D341Med (cell line): ENCODE data around the gene DRG2.

ENCODE experiments used
- DNase-seq: peaks from one replicate; pipeline ENCODE4 v3.0.0; 2012; ENCODE audit warnings: low spot score

The DRG2 gene

GRCh38 chr17:18117533-18117932 lies 29.8 kb downstream of the DRG2 start:
- no peak for DNase-seq

- DNase-seq: no peak
Observed at GRCh38 chr17:18117982-18118975, 30.5 kb downstream of the DRG2 start.

- no peak for DNase-seq
Observed at GRCh38 chr17:18119166-18119745, 31.5 kb downstream of the DRG2 start.

GRCh38 chr17:18119938-18120337 lies 32.2 kb downstream of the DRG2 start:
- no peak for DNase-seq

DNA sequence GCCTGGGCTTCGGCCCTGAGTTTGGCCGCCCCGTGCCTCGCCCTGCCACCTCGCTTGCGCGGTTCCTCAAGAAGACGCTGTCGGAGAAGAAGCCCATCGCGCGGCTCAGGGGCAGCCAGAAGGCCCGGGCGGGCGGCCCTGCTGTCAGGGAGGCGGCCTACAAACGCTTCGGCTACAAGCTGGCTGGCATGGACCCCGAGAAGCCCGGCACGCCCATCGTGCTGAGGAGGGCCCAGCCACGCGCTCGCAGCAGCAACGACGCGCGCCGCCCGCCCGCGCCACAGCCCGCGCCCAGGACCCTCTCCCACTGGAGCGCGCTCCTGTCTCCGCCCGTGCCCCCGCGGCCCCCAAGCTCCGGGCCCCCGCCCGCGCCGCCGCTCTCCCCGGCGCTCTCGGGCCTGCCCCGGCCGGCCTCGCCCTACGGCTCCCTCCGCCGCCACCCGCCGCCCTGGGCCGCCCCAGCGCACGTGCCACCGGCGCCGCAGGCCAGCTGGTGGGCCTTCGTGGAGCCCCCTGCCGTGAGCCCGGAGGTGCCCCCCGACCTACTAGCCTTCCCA lies 32.8 kb downstream of the DRG2 start:
- DNase-seq: no peak

DNA sequence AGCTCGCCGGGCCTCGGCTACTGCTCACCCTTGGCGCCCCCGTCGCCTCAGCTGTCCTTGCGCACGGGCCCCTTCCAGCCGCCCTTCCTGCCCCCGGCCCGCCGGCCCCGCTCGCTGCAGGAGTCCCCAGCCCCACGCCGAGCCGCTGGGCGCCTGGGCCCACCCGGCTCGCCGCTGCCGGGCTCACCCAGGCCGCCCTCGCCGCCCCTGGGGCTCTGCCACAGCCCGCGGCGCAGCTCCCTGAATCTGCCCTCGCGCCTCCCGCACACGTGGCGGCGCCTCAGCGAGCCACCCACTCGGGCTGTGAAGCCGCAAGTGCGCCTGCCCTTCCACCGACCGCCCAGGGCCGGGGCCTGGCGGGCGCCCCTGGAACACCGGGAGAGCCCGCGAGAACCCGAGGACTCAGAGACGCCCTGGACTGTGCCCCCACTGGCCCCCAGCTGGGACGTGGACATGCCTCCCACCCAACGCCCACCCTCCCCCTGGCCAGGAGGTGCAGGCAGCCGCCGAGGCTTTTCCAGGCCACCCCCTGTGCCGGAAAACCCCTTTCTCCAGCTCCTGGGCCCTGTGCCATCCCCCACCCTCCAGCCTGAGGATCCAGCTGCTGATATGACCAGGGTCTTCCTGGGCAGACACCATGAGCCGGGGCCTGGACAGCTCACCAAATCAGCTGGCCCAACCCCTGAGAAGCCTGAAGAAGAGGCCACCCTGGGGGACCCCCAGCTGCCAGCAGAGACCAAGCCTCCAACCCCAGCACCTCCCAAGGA lies 33.6 kb downstream of the DRG2 start:
- DNase-seq: no peak

GRCh38 chr17:18122990-18123753 lies 35.4 kb downstream of the DRG2 start:
- no peak for DNase-seq

DNA sequence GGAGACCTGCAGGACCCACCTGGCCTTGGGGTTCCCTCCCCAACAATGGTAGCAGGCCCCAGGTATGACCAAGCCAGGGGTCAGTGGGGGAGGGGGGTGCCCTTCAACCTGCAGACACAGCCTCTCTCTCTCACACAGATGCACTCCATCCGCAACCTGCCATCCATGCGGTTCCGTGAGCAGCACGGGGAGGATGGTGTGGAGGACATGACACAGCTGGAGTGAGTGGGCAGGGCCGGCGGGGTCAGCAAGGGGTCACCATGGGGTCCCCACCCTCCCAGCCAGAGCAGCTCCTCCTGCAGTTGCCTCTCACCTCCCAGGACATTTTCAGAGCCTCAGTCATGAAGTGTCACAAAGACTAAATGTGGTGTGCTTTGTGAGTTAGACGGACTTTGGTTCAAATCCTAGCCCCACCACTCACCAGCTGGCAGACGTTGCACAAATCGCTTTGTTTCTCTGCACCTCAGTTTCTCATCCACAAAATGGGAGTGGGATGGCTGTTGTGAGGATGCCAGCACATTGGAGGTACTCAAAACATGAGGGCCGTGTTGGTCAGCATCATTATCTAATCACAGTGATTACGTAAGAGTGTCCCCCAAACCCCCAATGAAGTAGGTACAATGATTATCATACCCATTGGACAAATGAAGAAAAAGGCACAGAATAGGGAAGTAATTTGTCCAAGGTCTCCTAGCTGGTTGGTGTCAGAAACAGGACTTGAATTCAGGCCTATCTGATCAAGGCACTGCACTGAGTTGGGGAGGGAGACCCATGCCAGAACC lies 36.8 kb downstream of the DRG2 start:
- DNase-seq: no peak

DNA sequence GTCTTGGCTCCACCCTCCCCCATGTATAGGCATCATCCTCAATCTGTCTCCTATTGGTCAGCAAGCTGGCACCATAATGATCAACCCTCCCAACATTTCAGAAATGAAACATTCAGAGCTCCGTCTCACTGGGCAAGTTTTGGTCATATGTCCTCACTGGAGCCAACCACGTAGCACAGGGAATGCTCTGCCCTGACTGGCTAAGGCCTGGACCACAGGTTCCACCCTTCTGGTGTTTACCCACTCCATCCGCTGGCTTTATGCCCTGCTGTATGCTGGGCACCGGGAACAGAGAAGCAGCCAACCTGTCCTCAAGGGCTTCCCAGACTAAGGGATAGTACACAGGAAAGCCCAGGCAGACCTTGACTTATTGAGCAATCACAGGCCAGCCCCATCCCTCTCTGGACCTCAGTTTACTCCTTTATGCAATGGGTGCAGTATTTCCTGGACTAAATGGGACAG lies 41.3 kb downstream of the DRG2 start:
- no peak for DNase-seq

GRCh38 chr17:18132711-18133110 lies 45.0 kb downstream of the DRG2 start:
- no peak for DNase-seq

- no peak for DNase-seq
Observed at GRCh38 chr17:18136357-18136756, 48.6 kb downstream of the DRG2 start.

- DNase-seq: no peak
Observed at GRCh38 chr17:18138065-18138749, 50.5 kb downstream of the DRG2 start.

DNA sequence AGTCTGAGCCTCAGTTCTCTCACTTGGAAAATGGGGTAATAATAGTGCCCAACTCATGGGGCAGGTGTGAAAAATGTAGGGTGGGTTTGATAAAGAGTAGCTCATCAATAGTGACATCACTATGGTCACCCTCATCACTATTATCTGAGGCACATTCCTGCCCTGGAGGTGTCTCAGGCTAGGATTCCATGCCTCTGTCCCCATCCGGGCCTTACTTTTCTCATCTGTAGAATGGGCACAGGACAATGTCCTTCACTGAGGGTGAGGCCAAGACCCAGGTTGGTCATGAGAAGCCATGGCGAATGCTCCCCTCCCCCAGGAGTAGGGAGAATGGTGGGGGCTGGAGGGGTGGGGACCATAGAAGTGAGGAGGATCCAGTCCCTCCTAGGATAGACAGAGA lies 51.3 kb downstream of the DRG2 start:
- no peak for DNase-seq

- DNase-seq: no peak
Observed at GRCh38 chr17:18139498-18139897, 51.8 kb downstream of the DRG2 start.

GRCh38 chr17:18139949-18140348 lies 52.2 kb downstream of the DRG2 start:
- DNase-seq: no peak

DNA sequence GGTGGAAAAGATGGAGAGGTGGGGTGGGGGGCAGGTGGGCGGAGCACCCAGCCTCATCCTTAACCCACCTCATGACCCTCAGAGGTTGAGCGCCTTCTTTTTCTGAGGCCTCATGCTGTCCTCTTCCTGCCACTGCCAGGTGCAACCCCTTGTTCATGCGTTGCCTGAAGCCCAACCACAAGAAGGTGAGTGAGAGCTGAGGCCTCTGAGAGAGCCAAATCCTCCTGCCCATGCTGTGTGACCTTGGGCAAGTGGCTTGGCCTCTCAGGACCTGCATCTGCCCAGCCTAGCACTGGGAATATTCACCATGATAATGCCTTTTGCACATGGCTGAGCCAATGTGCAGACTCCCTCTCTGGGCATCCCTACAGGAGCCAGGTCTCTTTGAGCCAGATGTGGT lies 52.9 kb downstream of the DRG2 start:
- DNase-seq: no peak

GRCh38 chr17:18141210-18141803 lies 53.6 kb downstream of the DRG2 start:
- peak; percentile 42 for DNase-seq

DNA sequence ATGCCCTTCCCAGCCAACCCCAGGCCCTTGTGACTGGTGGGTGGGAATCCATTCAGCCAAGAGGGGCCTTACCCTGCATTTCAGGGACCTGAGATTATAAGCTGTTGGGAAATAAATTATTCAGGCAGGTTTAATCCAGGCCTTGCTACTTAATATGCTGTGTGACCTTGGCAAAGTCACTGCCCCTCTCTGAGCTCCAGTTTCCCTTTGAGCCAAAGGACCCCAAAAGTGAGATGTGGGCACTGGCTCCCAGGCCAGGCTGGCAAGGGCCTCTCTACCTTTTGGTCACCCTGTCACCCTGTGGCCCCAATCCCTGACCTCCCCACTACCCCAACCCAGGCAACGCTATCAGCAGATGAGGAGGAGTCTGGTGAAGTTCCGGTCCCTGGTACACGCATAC lies 54.7 kb downstream of the DRG2 start:
- DNase-seq: no peak

DNA sequence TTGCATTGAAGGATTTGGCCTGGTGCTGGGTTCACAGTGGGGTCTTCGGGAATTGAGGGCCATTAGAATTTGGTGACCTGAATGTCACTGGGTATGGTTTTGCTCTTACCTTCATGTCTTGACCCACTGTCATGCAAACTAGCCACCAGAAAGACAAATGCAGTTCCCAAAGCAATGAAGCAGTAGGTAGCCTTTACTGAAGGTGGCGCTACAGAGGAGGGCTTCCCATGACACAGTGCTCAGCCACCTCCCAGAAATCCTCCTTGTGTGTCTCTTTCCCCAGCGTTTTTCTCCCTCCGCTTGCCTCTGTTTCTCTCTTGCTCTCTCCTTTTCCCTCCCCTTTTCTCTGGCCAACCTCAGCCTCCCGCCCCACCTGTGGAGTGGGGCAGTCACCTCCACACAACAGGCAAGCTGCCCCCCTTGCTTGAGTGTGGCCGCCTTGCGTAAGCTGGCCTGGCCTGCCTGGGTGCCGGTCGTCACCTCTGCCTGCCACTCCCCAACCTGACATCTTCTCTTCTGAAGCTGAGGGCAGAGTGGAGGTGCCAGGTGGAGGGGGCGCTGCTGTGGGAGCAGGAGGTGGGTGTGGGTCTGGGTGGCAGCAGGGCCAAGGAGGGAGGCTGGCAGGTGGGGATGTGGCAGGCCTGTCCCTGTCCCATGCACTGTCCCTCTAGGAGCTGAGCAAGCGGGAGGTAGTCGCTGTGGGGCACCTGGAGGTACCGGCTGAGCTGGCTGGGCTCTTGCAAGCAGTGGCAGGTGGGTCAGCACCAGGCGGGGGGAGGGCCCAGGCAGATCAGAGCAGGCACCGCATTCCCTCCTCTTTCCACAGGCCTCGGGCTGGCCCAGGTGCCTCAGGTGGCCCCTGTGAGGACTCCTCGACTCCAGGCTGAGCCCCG lies 55.5 kb downstream of the DRG2 start:
- DNase-seq: no peak
